Regular cardiac myocyte (primary cell): ENCODE results near the gene NLRP12. TPM values are rescaled to one million over a fixed set of nuclear protein-coding genes. Genes with fewer than 3 reads are reported as not detected.

Experiments
- total RNA-seq: library from RNA; depleted of rRNA; stranded (reverse); fragments of >200 nt; gene quantifications from 2 replicates; pipeline ENCODE4 v1.2.3, GENCODE V29; 2014

Gene NLRP12, protein sequence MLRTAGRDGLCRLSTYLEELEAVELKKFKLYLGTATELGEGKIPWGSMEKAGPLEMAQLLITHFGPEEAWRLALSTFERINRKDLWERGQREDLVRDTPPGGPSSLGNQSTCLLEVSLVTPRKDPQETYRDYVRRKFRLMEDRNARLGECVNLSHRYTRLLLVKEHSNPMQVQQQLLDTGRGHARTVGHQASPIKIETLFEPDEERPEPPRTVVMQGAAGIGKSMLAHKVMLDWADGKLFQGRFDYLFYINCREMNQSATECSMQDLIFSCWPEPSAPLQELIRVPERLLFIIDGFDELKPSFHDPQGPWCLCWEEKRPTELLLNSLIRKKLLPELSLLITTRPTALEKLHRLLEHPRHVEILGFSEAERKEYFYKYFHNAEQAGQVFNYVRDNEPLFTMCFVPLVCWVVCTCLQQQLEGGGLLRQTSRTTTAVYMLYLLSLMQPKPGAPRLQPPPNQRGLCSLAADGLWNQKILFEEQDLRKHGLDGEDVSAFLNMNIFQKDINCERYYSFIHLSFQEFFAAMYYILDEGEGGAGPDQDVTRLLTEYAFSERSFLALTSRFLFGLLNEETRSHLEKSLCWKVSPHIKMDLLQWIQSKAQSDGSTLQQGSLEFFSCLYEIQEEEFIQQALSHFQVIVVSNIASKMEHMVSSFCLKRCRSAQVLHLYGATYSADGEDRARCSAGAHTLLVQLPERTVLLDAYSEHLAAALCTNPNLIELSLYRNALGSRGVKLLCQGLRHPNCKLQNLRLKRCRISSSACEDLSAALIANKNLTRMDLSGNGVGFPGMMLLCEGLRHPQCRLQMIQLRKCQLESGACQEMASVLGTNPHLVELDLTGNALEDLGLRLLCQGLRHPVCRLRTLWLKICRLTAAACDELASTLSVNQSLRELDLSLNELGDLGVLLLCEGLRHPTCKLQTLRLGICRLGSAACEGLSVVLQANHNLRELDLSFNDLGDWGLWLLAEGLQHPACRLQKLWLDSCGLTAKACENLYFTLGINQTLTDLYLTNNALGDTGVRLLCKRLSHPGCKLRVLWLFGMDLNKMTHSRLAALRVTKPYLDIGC
- total RNA-seq: under 0.01 TPM in 2 replicates

DNA sequence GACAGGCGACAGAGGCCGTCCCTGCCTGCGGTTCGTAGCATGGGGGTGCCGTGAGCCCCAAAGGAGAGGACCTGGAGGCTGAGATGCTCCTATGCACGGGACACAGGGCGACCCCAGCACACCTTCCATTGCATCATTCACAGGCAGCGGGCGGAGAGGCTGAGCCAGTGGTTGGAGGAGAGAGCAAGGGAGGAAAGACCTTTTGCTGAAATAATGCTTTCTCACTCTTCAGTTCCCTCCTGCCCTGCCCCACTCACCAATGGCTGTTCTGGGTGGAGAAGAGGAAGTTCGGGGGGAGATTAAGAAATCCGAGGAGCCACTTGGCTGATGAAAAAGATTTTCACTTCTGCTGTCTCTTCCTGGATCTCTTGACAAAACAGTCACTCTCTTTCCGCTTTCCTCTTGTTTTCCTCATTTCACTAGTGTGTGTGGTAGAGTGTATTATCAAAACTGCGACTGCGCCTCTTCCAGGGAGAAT is at the start of gene NLRP12:
Gene NLRP12, minus strand, starts transcription at position 181 of the 478 bp plus-strand sequence. Its CDS starts 140 bp downstream, at position 41.

GRCh38 chr19:53867225-53868090 is 43.3 kb upstream of the NLRP12 start, which contains the start of gene MYADM:
Gene MYADM, plus strand, starts transcription at chr19:53867883. Its CDS starts 5,647 bp downstream, at chr19:53873530.

Other genes starting within 250 kb of the NLRP12 start
- not detected in 2 replicates for gene DPRX, start 192.3 kb downstream of the NLRP12 start, total RNA-seq
- gene MYADM, start 43.6 kb upstream of the NLRP12 start, total RNA-seq: 8.5 and 15.3 TPM in 2 replicates
- under 0.01 and 0.28 TPM in 2 replicates for gene PRKCG, start 57.9 kb upstream of the NLRP12 start, total RNA-seq
- 0.77 and 2.8 TPM in 2 replicates for gene CACNG7, start 85.0 kb upstream of the NLRP12 start, total RNA-seq
- 0.56 and 1.5 TPM in 2 replicates for gene CACNG8, start 138.6 kb upstream of the NLRP12 start, total RNA-seq
- 1.7 and 1.9 TPM in 2 replicates for gene CACNG6, start 167.3 kb upstream of the NLRP12 start, total RNA-seq
- gene VSTM1, start 239.6 kb upstream of the NLRP12 start, total RNA-seq: not detected in 2 replicates